Glomerular visceral epithelial cell (primary cell): ENCODE data around the gene PHIP.

Source experiments
- DNase-seq: peaks from one replicate; pipeline ENCODE4 v3.0.0-alpha.2; 2016; ENCODE audit errors: extremely low spot score

The PHIP gene

GRCh38 chr6:79070206-79070825 lies 7.7 kb downstream of the PHIP start:
- no peak for DNase-seq

GRCh38 chr6:79066828-79067227 lies 11.2 kb downstream of the PHIP start:
- DNase-seq = no peak

GRCh38 chr6:79066330-79066729 lies 11.7 kb downstream of the PHIP start:
- no peak for DNase-seq

GRCh38 chr6:79065232-79065631 lies 12.8 kb downstream of the PHIP start:
- DNase-seq = no peak

- DNase-seq = no peak
Observed at GRCh38 chr6:79064635-79065034, 13.4 kb downstream of the PHIP start.

- DNase-seq = no peak
Observed at GRCh38 chr6:79062708-79063107, 15.3 kb downstream of the PHIP start.

- DNase-seq = no peak
Observed at GRCh38 chr6:79057746-79058145, 20.3 kb downstream of the PHIP start.

GRCh38 chr6:79056226-79056625 lies 21.8 kb downstream of the PHIP start:
- DNase-seq = no peak

- peak; percentile 27 for DNase-seq
Observed at GRCh38 chr6:79048611-79049010, 29.4 kb downstream of the PHIP start.

- no peak for DNase-seq
Observed at GRCh38 chr6:79047072-79047471, 31.0 kb downstream of the PHIP start.

- DNase-seq = no peak
Observed at GRCh38 chr6:79045966-79046365, 32.1 kb downstream of the PHIP start.

GRCh38 chr6:79042799-79043126 lies 35.3 kb downstream of the PHIP start:
- DNase-seq = no peak

GRCh38 chr6:79042088-79042798 lies 35.8 kb downstream of the PHIP start:
- DNase-seq = no peak

GRCh38 chr6:79040083-79040482 lies 38.0 kb downstream of the PHIP start:
- DNase-seq = peak; percentile 44

- no peak for DNase-seq
Observed at GRCh38 chr6:79038061-79038460, 40.0 kb downstream of the PHIP start.

- DNase-seq = no peak
Observed at GRCh38 chr6:79034865-79035264, 43.2 kb downstream of the PHIP start.

- DNase-seq = no peak
Observed at GRCh38 chr6:79033279-79033678, 44.8 kb downstream of the PHIP start.

GRCh38 chr6:79031821-79032590 lies 46.0 kb downstream of the PHIP start:
- DNase-seq = peak; percentile 47

GRCh38 chr6:79030511-79030910 lies 47.5 kb downstream of the PHIP start:
- no peak for DNase-seq

- DNase-seq = no peak
Observed at GRCh38 chr6:79030023-79030422, 48.0 kb downstream of the PHIP start.

GRCh38 chr6:79028641-79029314 lies 49.3 kb downstream of the PHIP start:
- DNase-seq = no peak

GRCh38 chr6:79011940-79012339 lies 66.1 kb downstream of the PHIP start:
- DNase-seq = no peak

- no peak for DNase-seq
Observed at GRCh38 chr6:79010422-79010821, 67.6 kb downstream of the PHIP start.
